GM18861 (cell line): ENCODE measurements around the gene DIPK1C.

ENCODE experiments used
- ATAC-seq: cut with Tn5 transposase; IDR thresholded peaks from one replicate; pipeline ENCODE4 v1.9.1; 2021; ENCODE audit not compliant: unreplicated experiment

Gene DIPK1C

DNA sequence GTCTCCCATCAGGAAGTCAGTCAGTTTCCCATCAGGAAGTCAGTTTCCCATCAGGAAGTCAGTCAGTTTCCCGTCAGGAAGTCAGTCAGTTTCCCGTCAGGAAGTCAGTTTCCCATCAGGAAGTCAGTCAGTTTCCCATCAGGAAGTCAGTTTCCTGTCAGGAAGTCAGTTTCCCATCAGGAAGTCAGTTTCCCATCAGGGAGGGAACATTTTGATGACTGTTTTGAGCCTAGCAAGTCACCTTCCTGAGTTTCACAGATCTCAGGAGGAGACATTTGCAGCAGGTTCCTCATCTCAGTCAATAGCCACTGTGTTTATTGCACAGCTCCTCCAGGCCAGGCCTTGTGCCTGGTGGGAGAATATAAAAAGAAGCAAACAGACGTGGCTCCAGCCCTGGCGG, 31.9 kb downstream of the DIPK1C start:
- ATAC-seq, result no peak

- no peak for ATAC-seq
Observed at GRCh38 chr18:74422541-74422940, 34.6 kb downstream of the DIPK1C start.

- ATAC-seq, result no peak
Observed at GRCh38 chr18:74420926-74421325, 36.2 kb downstream of the DIPK1C start.

- no peak for ATAC-seq
Observed at GRCh38 chr18:74420481-74420880, 36.6 kb downstream of the DIPK1C start.

GRCh38 chr18:74419761-74420160, 37.3 kb downstream of the DIPK1C start:
- ATAC-seq, result no peak

DNA sequence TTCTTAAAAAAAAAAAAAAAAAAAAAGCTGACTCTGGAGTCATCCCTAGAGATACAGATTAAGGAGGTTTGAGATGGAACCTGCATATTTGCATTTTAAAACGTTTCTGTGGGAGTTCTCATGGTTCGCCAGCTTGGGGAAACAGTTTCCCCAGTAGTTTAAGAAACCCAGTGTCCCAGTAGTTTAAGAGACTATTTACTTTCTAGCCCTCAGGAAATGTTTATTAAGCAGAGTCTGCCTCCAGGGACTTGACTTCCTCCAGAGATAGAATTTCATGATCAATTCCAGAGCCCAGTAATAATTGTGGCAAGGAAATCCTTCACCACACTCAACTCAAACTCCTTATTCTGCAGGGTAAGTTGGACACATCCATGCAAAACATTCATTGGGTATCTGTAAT, 39.1 kb downstream of the DIPK1C start:
- ATAC-seq, result no peak

GRCh38 chr18:74416124-74416523, 41.0 kb downstream of the DIPK1C start:
- no peak for ATAC-seq

GRCh38 chr18:74414953-74415515, 42.1 kb downstream of the DIPK1C start:
- no peak for ATAC-seq

- no peak for ATAC-seq
Observed at GRCh38 chr18:74413836-74414235, 43.3 kb downstream of the DIPK1C start.

- no peak for ATAC-seq
Observed at GRCh38 chr18:74412116-74412880, 44.8 kb downstream of the DIPK1C start.

GRCh38 chr18:74411475-74411874, 45.6 kb downstream of the DIPK1C start:
- ATAC-seq, result no peak

- no peak for ATAC-seq
Observed at GRCh38 chr18:74410441-74410992, 46.6 kb downstream of the DIPK1C start.

GRCh38 chr18:74407888-74408287, 49.2 kb downstream of the DIPK1C start:
- no peak for ATAC-seq

- no peak for ATAC-seq
Observed at GRCh38 chr18:74402806-74403433, 54.2 kb downstream of the DIPK1C start.

- ATAC-seq, result no peak
Observed at GRCh38 chr18:74400813-74401212, 56.3 kb downstream of the DIPK1C start.

GRCh38 chr18:74399091-74399887, 57.8 kb downstream of the DIPK1C start:
- no peak for ATAC-seq

DNA sequence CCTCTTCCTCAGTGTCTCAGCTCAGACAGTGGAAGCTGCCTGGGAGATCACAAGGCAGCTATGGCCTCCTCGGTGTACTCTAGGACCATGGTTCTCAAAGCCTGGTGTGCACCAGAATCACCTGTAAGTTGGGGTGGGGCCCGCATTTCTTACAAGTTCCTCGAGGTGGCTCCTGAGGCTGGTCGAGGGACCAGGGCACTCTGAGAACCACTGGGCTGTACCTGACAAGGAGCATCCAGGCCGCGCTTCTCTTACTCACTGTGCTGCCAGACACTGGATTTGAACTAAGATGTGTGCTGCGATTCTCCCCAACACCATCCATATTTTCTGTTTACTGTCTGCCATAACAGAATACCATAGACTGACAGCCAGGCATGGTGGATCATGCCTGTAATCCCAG, 59.5 kb downstream of the DIPK1C start:
- ATAC-seq, result no peak

DNA sequence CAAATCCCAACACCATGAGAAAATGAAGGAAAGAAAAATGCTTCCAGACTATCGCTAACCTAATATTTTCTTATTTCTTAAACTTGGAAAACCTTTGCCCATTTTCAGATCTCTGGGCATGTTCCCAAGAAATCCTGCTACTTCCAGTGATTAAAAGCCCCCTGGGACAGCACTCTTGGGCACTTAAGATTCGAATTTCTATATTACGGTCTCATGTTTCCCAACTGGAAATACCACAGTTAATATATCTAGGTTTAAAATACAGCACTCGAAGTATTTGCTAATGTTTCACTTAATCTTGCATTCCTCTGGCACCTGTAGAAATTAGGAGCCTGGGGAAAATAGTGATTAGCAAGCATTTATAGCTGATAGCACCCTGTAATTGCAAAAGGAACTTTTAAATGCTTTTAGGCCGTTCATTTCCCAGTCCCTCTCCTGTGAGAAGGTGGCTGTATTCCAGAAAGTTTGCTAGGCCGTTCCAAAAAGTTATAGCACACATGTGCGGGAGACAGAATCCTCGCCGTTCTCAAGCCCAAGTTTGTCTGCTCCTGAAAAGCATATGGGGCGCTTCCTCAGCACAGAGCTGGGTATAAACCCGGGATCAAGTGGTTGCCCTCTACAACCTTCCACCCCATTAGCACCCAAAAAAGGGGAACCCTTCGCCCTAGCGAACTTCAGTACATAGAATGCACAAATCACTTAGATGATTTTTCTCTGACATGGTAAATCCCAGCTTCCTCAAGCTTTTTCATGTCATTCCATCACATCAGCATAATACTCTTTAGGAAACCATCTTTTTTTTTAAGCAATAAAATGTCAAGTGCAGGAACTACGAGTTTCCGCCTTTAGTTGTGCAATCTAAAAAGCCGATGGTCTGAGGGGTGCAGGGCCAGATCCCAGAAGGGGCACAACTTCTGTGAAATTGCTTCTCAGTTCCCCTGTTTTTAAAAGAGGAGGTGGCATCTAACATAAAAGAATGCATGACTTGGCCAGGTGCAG, 60.6 kb downstream of the DIPK1C start:
- ATAC-seq, result no peak

DNA sequence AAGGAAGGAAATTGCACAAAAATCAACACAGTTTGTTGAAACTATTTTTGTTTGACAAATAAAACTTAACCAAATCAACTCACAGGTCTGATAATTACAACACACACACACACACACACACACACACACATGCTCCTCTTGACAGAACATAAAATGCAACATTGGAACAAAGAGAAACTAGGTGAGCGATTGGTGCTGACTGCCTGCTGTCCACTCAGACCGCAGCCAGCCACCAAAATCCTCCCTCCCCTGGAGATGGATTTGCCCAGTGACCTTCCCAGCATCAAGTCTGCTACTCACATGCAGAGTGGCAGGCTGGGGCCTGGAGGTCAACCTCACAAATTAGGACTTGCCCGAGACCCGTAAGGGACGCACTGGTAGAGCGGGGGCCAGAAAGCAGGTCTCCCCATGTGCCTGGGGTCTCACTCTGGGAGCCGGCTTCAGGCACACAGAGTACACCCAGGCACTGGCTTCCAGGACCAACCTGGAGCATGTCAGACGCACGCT, 61.4 kb downstream of the DIPK1C start:
- no peak for ATAC-seq

DNA sequence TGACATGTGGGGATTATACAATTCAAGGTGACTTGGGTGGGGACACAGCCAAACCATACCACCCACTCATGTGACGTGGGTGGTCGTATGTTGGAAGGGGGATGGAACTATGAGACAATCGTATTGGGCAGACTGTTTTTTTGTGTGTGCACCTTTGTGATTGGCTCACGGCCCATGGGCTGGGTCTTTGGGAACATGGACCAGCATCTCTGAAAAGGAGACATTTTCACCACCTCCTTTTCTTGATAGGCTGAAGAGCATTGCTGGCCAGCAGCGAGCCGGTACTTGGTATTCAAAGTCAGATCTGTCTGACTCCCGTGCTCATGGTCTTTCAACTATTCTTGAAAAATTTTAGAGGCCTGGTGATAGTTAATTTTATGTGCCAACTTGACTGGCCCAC, 62.1 kb downstream of the DIPK1C start:
- ATAC-seq, result no peak
